CD1c-positive myeloid dendritic cell (primary cell): Measurements from ENCODE around the gene ASCL1.

ENCODE experiments used
- DNase-seq: peaks from one replicate; pipeline ENCODE4 v3.0.0-alpha.2; 2016; ENCODE audit errors: extremely low spot score

Gene ASCL1

DNA sequence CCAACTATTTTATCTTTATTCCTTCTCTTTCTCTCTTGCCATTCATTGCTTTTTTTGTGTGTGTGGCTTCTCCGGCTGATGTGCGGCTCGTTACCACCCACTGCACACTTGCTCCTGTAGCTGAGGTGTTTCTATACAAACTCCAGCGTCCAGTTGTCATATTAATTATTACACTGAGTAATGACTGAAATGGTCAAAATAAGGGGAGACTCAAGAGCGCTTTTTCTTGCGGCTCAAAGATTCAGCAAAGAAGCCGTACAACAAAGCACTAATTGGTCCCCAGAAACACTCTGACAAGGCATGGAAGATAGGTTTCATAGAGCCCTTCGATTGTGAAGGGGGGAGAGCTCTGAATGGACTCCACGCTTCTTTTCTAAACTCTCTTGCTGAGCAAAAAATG lies 5.6 kb upstream of the ASCL1 start:
- no peak for DNase-seq

DNA sequence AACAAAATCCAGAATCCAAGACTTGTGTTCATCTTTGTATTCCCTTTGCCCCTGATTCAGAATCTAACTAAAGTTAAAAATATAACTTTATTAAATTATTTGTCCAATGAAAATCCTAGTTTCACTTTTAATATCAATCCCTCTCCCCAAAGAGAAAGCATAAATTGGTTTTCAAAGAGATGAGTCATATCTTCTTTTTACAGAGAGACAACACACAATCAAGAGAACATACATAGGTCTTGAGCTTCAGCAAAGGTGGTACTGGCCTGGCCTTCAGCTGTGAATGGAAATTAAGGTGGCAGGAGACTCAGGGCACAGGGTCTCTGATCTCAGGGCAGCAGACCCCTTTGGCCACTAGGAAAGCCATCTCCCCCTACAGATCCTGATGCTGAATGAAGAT lies 4.3 kb upstream of the ASCL1 start:
- no peak for DNase-seq

DNA sequence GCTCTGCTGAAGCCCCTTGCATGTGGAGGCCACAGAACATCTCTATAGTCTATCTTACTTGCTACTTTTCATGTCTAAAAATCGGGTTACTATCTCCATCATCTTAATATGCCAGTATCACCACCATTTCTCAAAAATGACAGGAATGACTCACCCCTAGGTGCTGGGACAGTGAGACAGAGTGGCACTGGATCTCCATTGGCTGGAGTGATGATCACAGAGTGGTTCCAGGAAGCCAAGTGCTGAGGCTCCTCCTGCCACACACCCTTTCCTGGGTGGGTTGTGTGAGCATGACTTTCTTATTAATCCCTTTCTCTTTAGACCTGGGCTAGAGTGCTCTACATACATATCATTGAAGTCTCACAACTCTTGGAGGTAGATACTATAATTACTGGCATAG lies 3.3 kb upstream of the ASCL1 start:
- DNase-seq, result no peak

- no peak for DNase-seq
Observed at GRCh38 chr12:102955926-102956737, 1.3 kb upstream of the ASCL1 start.

DNA sequence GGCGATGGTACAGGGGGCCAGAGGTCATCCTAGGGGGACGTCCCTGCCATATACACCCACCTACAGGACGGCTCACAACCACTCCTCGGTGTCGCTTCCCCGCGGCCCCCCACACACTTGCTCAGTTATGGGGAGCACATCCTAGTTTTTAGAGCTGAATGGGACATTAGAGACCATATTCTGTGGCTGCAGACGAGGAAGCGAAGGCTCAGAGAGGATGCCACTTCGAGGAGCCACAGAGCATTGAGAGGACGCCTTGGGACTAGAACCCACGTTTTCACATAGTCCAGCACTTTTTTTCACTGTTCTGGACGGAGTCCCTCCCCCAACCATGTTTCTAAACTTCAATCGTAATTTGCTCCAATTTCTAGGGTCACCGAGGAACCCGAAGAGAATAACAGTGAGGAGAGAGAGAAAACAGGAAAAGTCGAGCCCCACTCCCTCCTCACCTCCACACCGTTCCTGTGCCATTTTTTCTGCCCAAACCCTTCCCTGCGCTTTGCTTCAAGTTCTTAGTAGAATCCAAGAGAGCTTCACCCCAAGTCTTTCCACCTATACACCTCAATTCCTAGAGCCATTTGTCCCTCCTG lies 641 bp upstream of the ASCL1 start:
- DNase-seq, result no peak

GRCh38 chr12:102958073-102958829 lies 777 bp downstream of the ASCL1 start:
- DNase-seq, result no peak

GRCh38 chr12:102958830-102959176 lies 1.3 kb downstream of the ASCL1 start:
- DNase-seq, result no peak

DNA sequence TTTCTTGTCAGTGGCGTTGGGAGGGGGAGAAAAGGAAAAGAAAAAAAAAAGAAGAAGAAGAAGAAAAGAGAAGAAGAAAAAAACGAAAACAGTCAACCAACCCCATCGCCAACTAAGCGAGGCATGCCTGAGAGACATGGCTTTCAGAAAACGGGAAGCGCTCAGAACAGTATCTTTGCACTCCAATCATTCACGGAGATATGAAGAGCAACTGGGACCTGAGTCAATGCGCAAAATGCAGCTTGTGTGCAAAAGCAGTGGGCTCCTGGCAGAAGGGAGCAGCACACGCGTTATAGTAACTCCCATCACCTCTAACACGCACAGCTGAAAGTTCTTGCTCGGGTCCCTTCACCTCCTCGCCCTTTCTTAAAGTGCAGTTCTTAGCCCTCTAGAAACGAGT lies 1.9 kb downstream of the ASCL1 start:
- DNase-seq, result no peak

GRCh38 chr12:102960766-102961465 lies 3.4 kb downstream of the ASCL1 start:
- no peak for DNase-seq

GRCh38 chr12:102961466-102961855 lies 4.0 kb downstream of the ASCL1 start:
- no peak for DNase-seq

DNA sequence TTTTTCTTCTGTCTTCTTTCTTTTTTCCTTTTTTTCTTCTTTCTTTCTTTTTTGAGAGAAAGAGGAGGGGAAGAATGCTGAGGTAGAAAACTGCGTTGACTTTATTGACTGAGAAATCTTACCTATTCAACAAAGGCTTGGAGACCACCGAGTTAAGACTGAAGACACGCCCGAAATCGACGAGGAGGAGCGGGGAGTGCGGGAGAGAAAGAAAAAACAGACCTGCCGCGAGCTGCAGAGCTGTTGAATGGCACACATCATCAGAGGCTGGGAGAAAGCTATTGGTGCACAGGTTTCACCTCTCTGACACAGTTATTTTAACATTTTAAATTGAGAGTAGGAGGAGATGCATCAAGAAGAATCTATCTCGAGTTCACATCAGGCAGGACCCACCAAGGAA lies 5.1 kb downstream of the ASCL1 start:
- DNase-seq, result no peak

- no peak for DNase-seq
Observed at GRCh38 chr12:102962986-102963385, 5.5 kb downstream of the ASCL1 start.

DNA sequence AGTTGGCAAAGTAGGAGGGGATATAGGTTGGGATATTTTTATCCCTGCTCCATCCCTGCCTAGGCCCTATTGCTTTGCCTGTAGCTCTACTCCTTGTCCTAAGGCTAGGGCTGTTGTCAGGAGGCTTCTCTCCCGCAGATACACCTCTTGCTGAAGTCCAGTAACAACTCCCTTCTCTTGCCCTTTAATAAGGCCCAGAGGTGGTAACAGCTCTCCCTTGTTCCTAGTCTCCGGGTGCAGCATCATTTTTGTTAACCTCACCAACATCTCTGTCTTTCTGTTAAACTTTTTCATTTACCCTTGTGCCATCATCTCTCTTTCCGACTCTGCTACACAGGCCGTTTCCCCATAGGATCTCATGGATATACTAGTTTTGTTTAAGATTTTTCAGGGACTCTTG lies 6.3 kb downstream of the ASCL1 start:
- no peak for DNase-seq

- DNase-seq, result no peak
Observed at GRCh38 chr12:102964872-102965271, 7.4 kb downstream of the ASCL1 start.

GRCh38 chr12:102965281-102966155 lies 8.0 kb downstream of the ASCL1 start:
- no peak for DNase-seq

DNA sequence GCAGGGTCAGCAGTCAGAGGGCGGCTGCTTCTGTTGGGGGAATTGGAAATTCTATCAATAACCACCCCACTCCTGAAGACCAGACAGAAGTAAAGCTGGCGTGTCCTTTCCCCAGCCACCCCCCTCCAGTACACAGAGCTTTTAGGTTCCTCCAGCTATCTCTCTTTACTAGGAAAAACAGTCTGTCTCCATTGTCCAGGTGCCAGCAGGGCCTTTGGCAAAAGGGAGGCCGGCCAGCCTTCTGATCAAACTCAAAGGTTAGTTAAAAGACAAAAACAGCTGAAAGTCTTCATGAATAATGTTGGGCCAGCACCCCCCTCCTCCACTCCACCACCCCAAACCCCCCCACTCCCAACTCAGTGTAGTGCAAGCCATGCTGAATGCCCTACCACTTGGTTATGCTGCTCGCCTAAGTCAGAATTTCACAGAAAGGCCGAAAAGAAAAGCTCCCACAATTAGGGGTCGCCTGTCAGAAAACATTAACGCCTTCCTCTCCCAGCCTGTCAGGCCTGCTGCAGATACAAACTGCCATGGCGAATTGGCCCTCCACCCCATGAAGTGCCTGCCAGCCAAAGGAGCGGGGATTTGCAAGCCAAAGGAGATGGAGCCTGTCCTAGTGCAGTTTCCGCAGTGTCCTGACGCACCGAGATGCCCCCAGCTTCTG lies 8.9 kb downstream of the ASCL1 start:
- no peak for DNase-seq

DNA sequence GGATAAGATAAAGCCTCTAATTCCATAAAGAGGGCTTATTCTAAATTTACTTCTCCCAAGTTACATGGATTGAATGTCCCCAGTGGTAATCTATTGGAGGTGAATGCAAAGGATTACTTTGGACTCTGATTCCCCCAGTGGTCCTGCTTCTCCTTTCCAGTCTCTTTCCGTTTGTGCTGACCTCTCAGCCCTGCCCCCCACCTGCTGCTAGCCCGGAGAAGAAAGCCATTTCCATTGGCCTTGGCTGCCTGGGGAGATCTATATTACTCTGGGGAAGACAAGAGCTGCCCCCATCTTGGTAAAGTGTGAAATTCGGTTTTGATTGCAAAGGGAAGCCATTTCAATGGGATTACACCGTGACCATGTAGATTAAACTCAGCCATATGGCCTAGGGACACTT lies 13.3 kb downstream of the ASCL1 start:
- no peak for DNase-seq

DNA sequence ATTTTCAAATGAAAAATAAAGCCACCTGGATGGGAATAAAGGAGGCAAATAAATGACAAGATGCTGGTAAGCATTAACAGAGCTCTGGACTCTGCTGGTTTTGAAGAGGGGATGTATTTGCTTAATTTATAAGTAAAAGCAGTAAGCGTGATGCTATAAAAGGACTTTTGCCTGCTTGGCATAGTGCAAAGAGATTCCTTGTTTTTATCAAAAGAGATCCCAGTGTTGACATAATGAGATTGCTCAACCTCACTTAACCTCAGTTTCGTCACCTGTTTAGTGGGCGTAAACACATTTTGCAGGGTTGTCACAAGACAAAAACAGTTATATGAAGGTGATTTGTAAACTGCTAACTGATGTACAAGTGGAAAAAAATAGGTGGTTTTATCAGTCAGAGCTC lies 13.8 kb downstream of the ASCL1 start:
- DNase-seq, result no peak

GRCh38 chr12:102973583-102973982 lies 16.1 kb downstream of the ASCL1 start:
- no peak for DNase-seq

DNA sequence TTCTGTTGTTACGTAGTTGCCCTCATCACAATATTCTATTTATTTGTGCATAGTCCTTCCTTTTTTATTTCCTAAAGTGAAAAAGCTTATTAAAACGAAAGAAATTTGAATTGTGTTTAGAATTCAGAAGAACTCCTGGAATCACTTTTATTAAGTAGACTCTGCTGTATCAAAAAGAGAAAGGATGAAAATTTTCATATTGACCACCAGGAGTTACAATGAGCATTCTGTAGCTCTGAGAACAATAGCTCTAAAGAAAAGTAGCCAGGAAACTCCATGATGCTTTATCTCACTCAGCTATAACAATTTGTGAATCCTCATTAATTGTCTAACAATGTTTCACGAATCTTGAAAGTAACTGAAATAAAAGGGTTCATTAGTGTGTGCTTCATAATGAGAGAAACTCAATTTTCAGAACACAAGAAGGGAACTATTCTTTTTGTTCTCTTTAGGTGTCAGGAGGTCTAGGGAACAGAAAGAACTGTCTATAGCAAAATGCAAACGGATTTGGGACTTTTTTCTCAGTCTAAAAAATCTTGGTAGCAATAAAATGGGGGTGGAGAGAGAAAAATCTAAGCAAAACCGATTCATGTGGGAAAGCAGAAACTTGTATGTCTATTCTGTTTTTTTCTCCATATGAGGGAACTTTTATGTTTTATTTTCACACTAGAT lies 19.3 kb downstream of the ASCL1 start:
- no peak for DNase-seq
